NCI-H2196 (cell line): Measurements from ENCODE around the gene NCAPD3.
"Not testable (repeated sequence)": the region's sequence is repeated elsewhere in the genome, so short reads cannot be mapped to it uniquely, and the experiment has no call there.

Experiments
- DNase-seq: peaks from one replicate; lab custom pipeline; 2025; ENCODE audit not compliant: unreplicated experiment; lab: John Stamatoyannopoulos, UW

Gene NCAPD3

DNA sequence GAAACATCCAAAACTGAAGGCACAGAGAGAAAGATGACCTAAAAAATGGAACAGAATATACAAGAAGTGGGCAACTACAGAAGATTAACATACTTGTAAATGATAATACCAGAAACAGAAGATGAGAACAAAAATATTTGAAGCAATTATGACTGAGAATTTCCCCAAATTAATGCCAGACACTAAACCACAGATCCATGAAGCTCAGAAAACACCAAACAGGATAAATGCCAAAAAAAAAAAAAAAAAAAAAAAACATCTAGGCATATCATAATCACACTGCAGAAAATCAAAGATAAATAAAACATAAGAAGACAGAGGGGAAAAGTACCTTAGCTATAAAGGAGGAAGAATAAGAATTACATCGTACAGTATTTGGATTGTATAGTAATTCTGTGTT, 89.6 kb downstream of the NCAPD3 start:
- DNase-seq: no peak

DNA sequence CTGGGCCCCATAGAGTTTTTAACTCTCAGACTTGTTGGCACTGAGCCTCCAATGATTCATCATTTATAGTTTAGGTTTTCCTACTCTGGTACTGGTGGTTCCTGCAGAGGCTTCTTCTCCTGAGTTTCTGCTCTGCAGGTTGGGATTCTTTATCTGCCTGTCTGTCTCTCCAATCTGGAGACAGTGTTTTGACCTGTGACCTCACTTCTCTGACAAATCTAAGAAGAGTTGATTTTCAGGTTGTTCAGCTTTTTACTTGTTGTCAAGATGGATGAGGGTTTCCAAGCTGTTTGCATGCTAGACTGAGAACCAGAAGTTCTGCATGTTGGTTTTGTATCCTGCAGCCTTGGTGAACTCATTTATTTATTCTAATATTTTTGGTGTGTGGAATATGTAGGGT, 91.0 kb downstream of the NCAPD3 start:
- no peak for DNase-seq

DNA sequence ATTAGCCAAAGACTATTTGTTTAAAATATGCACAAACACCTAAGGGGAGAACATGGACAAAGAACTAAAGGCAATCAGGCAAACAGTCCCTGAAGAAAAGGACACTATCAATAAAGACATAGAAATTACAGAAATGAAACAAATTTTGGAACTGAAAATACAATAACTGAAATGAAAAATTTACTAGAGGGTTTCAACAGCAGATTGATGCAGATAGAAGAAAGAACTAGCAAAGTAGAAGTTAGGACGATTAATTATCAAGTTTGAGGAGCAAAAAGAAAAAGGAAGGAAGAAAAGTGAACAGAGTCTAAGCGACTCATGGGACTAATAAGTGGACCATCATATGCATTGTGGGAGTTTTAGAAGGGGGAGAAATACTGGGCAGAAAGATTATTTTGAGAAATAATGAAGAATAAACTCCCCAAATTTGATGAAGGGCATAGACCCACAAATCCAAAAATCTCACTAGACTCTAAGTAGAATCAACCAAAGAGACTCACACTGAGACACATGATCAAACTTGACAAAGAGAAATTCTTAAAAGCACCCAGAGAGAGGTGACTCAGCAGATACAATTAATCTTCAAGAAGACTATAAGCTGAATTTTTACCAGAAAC, 92.0 kb downstream of the NCAPD3 start:
- no peak for DNase-seq

DNA sequence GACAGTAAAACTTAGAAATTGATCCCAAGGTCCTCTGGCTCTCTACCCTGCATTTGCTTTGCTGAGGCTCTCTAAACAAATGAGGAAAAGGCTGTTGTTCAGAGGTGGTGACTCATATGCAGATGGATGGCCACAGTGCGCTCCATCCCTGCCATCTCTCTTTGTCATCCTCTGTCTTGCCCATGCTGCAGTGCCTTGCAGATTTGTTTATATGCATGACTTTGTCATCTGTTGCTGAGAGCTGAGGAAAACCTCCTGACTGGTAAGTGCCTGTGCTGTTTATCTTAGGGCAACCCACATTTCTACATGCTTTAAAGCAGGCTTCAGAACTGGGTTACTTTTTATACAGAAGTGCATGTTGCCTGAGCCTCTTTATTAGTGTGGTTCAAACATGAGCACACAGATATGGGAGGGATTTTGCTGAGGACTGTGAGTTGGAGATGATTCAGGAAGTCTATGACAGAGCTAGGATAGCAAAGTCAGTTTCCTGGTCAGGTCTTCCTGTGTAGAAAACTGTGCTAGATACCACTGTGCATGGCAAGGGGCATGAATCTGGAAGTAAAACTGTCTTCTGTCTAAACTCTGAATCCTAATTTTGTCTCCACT, 97.4 kb downstream of the NCAPD3 start:
- DNase-seq: peak; percentile 18

- DNase-seq: no peak
Observed at GRCh38 chr11:134125507-134125906, 98.3 kb downstream of the NCAPD3 start.

DNA sequence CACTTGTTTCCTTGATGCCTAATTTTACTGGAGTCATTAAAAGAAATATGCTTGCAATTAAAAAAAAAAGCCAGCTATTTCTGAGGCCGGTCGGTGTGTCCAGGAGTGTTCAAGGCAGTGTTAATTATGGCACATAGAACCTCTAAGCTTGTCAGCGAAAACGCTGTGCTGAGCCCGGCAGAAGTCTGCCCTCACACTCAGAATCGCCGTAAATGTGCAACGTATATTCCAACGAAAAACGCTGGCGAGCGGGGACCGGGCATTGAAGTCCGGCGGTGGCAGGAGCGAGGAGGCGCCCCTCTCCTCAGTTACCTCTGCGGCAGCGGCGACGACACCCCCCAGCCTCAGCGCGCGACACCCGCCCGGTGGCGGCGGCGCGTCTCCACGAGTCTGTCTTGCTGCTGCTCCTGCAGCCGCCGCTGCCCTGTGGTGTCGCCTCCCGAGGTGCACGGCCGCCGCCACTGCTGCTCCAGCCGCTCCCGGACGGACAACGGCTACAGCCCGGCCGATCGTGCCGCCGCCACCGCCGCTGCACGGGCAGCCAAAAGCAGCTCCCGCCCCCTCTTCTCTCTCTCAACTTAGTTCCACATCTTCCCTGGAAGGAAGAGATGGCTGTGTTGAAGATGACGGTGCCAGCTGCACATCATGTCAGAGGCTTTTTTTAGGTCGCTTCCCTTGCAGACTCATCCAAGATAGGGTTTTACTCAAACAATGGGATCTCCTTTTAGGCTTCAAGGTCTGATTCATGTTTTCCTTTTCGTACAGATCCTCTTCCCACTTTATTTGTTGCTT, 98.9 kb downstream of the NCAPD3 start:
- DNase-seq: no peak

GRCh38 chr11:134120921-134121526, 102.7 kb downstream of the NCAPD3 start:
- DNase-seq: no peak

GRCh38 chr11:134120143-134120850, 103.5 kb downstream of the NCAPD3 start:
- no peak for DNase-seq

DNA sequence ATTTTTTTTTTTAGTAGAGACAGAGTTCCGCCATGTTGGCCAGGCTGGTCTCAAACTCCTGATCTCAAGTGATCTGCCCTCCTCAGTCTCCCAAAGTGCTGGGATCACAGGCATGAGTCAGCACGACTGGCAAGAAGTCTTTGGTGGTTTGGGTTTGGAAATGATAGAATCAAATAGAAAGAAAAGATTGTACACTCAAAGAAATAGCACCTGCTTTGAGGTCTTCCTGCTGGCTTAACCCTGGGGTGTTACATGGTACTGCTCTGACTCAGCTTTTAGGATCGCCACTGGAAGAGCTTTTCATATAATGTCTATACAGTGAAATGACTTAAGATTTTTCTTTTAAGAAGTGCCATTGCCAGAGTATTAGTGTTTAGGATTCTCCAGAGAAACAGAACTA, 104.7 kb downstream of the NCAPD3 start:
- no peak for DNase-seq

GRCh38 chr11:134118006-134118405, 105.8 kb downstream of the NCAPD3 start:
- no peak for DNase-seq

GRCh38 chr11:134116210-134116609, 107.6 kb downstream of the NCAPD3 start:
- no peak for DNase-seq

DNA sequence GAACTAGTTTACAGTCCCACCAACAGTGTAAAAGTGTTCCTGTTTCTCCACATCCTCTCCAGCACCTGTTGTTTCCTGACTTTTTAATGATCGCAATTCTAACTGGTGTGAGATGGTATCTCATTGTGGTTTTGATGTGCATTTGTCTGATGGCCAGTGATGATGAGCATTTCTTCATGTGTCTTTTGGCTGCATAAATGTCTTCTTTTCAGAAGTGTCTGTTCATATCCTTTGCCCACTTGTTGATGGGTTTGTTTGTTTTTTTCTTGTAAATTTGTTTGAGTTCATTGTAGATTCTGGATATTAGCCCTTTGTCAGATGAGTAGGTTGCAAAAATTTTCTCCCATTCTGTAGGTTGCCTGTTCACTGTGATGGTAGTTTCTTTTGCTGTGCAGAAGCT, 110.0 kb downstream of the NCAPD3 start:
- DNase-seq: not testable (repeated sequence)

DNA sequence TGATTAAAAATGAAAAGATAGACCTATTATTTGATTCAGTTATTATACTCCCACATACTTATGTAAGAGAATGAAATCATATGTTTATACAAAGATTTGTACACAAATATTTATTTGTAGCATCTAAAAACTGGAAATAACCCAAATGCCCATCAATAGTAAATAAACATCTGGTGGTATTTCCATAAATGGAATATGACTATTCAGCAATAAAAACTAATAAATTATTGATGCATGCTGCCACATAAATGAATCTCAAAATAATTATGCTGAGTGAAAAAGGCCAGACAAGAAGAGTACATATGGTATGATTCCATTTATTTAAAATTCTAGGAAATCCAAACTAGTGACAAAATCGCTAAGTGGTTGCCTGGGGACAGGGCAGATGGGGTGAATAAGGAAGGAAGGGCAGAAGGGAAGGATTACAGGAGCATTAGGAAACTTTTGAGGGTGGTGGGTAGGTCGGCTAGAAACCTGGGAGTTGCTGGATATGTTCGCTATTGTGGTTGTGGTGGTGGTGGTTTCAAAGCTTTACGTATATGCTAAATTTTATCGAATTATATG, 113.4 kb downstream of the NCAPD3 start:
- no peak for DNase-seq
